HepG2 (cell line): ENCODE measurements around the gene FOXK2. TPM values are rescaled to one million over a fixed set of nuclear protein-coding genes. Genes with fewer than 3 reads are reported as not detected.

Experiments
- ASH2L ChIP-seq: fragments of 300-600, 200-600 bp; sonication (generic); IDR thresholded peaks from 2 replicates; pipeline ENCODE4 v1.7.0; 2017; ENCODE audit warnings: low read depth, mild to moderate bottlenecking, moderate library complexity, mixed read lengths, low read length; ENCODE audit not compliant: insufficient read length
- KDM6A ChIP-seq: IDR thresholded peaks from 2 replicates; pipeline ENCODE4 v1.6.1; 2016; ENCODE audit warnings: low read depth
- MED13 ChIP-seq: sonication (generic); formaldehyde crosslinking; IDR thresholded peaks from 2 replicates; pipeline ENCODE4 v1.5.0; 2020; ENCODE audit warnings: missing genetic modification reagents
- NFAT5 ChIP-seq: sonication (generic); formaldehyde crosslinking; IDR thresholded peaks from 2 replicates; pipeline ENCODE4 v1.4.0; 2020; ENCODE audit warnings: missing genetic modification reagents
- NR2C2 ChIP-seq: sonication (generic); formaldehyde crosslinking; IDR thresholded peaks from 2 replicates; pipeline ENCODE4 v1.4.0; 2020; ENCODE audit warnings: missing genetic modification reagents, mild to moderate bottlenecking, moderate library complexity, borderline replicate concordance
- RELA ChIP-seq: sonication (generic); formaldehyde crosslinking; IDR thresholded peaks from 2 replicates; pipeline ENCODE4 v1.4.0; 2020; ENCODE audit warnings: missing genetic modification reagents
- SIN3A ChIP-seq: IDR thresholded peaks from 2 replicates; pipeline ENCODE4 v1.6.1; 2011; ENCODE audit warnings: low read depth, mild to moderate bottlenecking, control low read depth, low read length, borderline replicate concordance
- SMAD1 ChIP-seq: sonication (generic); formaldehyde crosslinking; IDR thresholded peaks from 2 replicates; pipeline ENCODE4 v1.4.0; 2020; ENCODE audit warnings: missing genetic modification reagents, low read depth, mild to moderate bottlenecking, borderline replicate concordance
- SMAD9 ChIP-seq: sonication (generic); formaldehyde crosslinking; IDR thresholded peaks from 2 replicates; pipeline ENCODE4 v1.5.1; 2020; ENCODE audit warnings: mild to moderate bottlenecking, missing genetic modification reagents
- TFDP1 ChIP-seq: IDR thresholded peaks from 2 replicates; pipeline ENCODE4 v1.6.1; 2016; ENCODE audit warnings: missing compliant biosample characterization, missing genetic modification reagents, borderline replicate concordance
- ZBTB2 ChIP-seq: sonication (generic); formaldehyde crosslinking; IDR thresholded peaks from 2 replicates; pipeline ENCODE4 v1.8.0; 2022; ENCODE audit warnings: low read depth, missing genetic modification reagents
- ZBTB44 ChIP-seq: sonication (generic); formaldehyde crosslinking; IDR thresholded peaks from 2 replicates; pipeline ENCODE4 v1.4.0; 2020; ENCODE audit warnings: missing genetic modification reagents
- ZKSCAN1 ChIP-seq: fragments of 150-350 bp; IDR thresholded peaks from 2 replicates; pipeline ENCODE4 v1.6.1; 2014; ENCODE audit warnings: low read length
- ZNF280B ChIP-seq: sonication (generic); formaldehyde crosslinking; IDR thresholded peaks from 2 replicates; pipeline ENCODE4 v1.5.0; 2020; ENCODE audit warnings: missing genetic modification reagents, mild to moderate bottlenecking, borderline replicate concordance
- ZNF317 ChIP-seq: sonication (generic); formaldehyde crosslinking; IDR thresholded peaks from 2 replicates; pipeline ENCODE4 v1.5.0; 2020; ENCODE audit warnings: mild to moderate bottlenecking, missing genetic modification reagents
- ZNF354B ChIP-seq: sonication (generic); formaldehyde crosslinking; IDR thresholded peaks from 2 replicates; pipeline ENCODE4 v1.8.0; 2022; ENCODE audit warnings: mild to moderate bottlenecking, missing genetic modification reagents
- ZNF569 ChIP-seq: sonication (generic); formaldehyde crosslinking; IDR thresholded peaks from 2 replicates; pipeline ENCODE4 v1.5.0; 2020; ENCODE audit warnings: mild to moderate bottlenecking, missing genetic modification reagents, moderate library complexity, borderline replicate concordance
- ZNF768 ChIP-seq: sonication (generic); formaldehyde crosslinking; IDR thresholded peaks from 2 replicates; pipeline ENCODE4 v1.4.0; 2020; ENCODE audit warnings: missing genetic modification reagents
- ZNF879 ChIP-seq: sonication (generic); formaldehyde crosslinking; IDR thresholded peaks from 2 replicates; pipeline ENCODE4 v1.8.1; 2023; ENCODE audit warnings: missing genetic modification reagents
- polyA plus RNA-seq, 8 experiments: library from polyadenylated mRNA; depleted of rRNA in 3 of 8; stranded (reverse) in 7 of 8; unstranded in 1 of 8; fragments of >200 nt; fragmentation: Illumina TruSeq in 4 of 8; extraction: Trizol in 4 of 8; gene quantifications; 2 replicates each; pipeline versions ENCODE4 v1.2.1 to v1.2.3, GENCODE V29; 2011 to 2016; ENCODE audit warnings: low read depth in 4 of 8, missing spikeins in 1 of 8, mixed read lengths in 1 of 8; ENCODE audit not compliant: insufficient read depth in 1 of 8
- total RNA-seq, 5 experiments: library from RNA; depleted of rRNA; stranded (reverse); fragments of >200 nt; fragmentation: Illumina TruSeq; extraction: Trizol; gene quantifications; 2 replicates each; pipeline ENCODE4 v1.2.3, GENCODE V29; 2016; ENCODE audit warnings: low read depth in 1 of 5

Gene FOXK2
- total and polyA plus RNA-seq, 2 of the 13 experiments (the other 11 are each of a cell fraction or from before 2014, with no cell fraction given) = 67.1 to 67.2 TPM

- TF ChIP-seq RELA (CRISPR knock-in tag) (peak; percentile 48), ZNF879 (CRISPR knock-in tag) (no peak), ZNF354B (CRISPR knock-in tag) (0 out of 2 replicates have a peak, but pooled peaks have one; percentile 62), SMAD9 (CRISPR knock-in tag) (no peak), KDM6A (no peak), NFAT5 (CRISPR knock-in tag) (peak; percentile 92), ZNF569 (no peak), ZBTB2 (peak; percentile 75; the same call in 1 of the 2 replicates), MED13 (CRISPR knock-in tag) (no peak), ZNF280B (CRISPR knock-in tag) (peak; percentile 91), ASH2L (peak; percentile 75), NR2C2 (CRISPR knock-in tag) (peak; percentile 65), TFDP1 (peak; percentile 68; the same call in 1 of the 2 replicates), SIN3A (peak; percentile 90; the same call in 1 of the 2 replicates), ZKSCAN1 (no peak), ZNF317 (CRISPR knock-in tag) (0 out of 2 replicates have a peak, but pooled peaks have one; percentile 32), SMAD1 (CRISPR knock-in tag) (peak; percentile 59; the same call in 1 of the 2 replicates), ZBTB44 (CRISPR knock-in tag) (0 out of 2 replicates have a peak, but pooled peaks have one; percentile 45), ZNF768 (CRISPR knock-in tag) (peak; percentile 62)
Observed at GRCh38 chr17:82648165-82648668, 128.7 kb downstream of the FOXK2 start, which contains the start of gene WDR45B (continued).
